DND-41 (cell line): Measurements from ENCODE around the gene TBCK.

Experiments
- ATAC-seq: fragments of 200-7000 bp; cut with Tn5 transposase; 3 replicates; pipeline ENCODE4 v1.9.1; 2021; ENCODE audit warnings: low read depth; ENCODE audit not compliant: insufficient read depth
- DNase-seq: peaks from one replicate; pipeline ENCODE4 v3.0.0-alpha.2; 2020
- H2AFZ ChIP-seq: 2 replicates; pipeline ENCODE4 v1.6.0; 2012; ENCODE audit warnings: low read depth, low read length
- H3K27ac ChIP-seq: 2 replicates; pipeline ENCODE4 v1.5.1; 2012; ENCODE audit warnings: low read length, inconsistent platforms
- H3K27me3 ChIP-seq: fragments of 200-600 bp; sonication (generic); 2 replicates; pipeline ENCODE4 v1.6.0; 2012; ENCODE audit warnings: low read length, mild to moderate bottlenecking, inconsistent platforms; ENCODE audit not compliant: insufficient read depth, poor library complexity
- H3K36me3 ChIP-seq: 2 replicates; pipeline ENCODE4 v1.5.1; 2012; ENCODE audit warnings: low read length, inconsistent platforms; ENCODE audit not compliant: insufficient read depth
- H3K4me1 ChIP-seq: 2 replicates; pipeline ENCODE4 v1.5.1; 2012; ENCODE audit warnings: mild to moderate bottlenecking, low read length; ENCODE audit not compliant: insufficient read depth
- H3K4me2 ChIP-seq: 2 replicates; pipeline ENCODE4 v1.6.0; 2012; ENCODE audit warnings: mild to moderate bottlenecking, moderate library complexity, low read length, inconsistent platforms; ENCODE audit not compliant: insufficient read depth
- H3K4me3 ChIP-seq, 2 experiments: fragments of 200-600 bp in 1 of 2; shearing (Covaris generic) in 1 of 2; 2 replicates each; pipeline ENCODE4 v1.5.1; 2012 to 2016; ENCODE audit warnings: inconsistent platforms in 2 of 2, low read length in 2 of 2, mild to moderate bottlenecking in 2 of 2, low read depth in 1 of 2, moderate library complexity in 1 of 2
- H3K79me2 ChIP-seq: 2 replicates; pipeline ENCODE4 v1.6.0; 2012; ENCODE audit warnings: low read length, inconsistent platforms; ENCODE audit not compliant: insufficient read depth
- H3K9ac ChIP-seq: 2 replicates; pipeline ENCODE4 v1.6.0; 2012; ENCODE audit warnings: low read depth, mild to moderate bottlenecking, inconsistent platforms, low read length, moderate library complexity
- H3K9me3 ChIP-seq: 2 replicates; pipeline ENCODE4 v1.5.1; 2012; ENCODE audit warnings: low read length, moderate library complexity, mild to moderate bottlenecking, inconsistent platforms; ENCODE audit not compliant: insufficient read depth, severe bottlenecking
- H4K20me1 ChIP-seq: 2 replicates; pipeline ENCODE4 v1.6.0; 2012; ENCODE audit warnings: low read length; ENCODE audit not compliant: insufficient read depth
- EZH2 ChIP-seq: IDR thresholded peaks from 3 replicates; pipeline ENCODE4 v1.6.1; 2012; ENCODE audit warnings: borderline replicate concordance, low read depth, mild to moderate bottlenecking, moderate library complexity, low read length, inconsistent platforms; ENCODE audit not compliant: severe bottlenecking
- TF ChIP-seq, protein P1 (sequence below): IDR thresholded peaks from 2 replicates; pipeline ENCODE4 v1.5.1; 2012; ENCODE audit warnings: borderline replicate concordance, low read length, moderate library complexity, mild to moderate bottlenecking; ENCODE audit not compliant: poor library complexity, severe bottlenecking; ENCODE audit errors: extremely low read depth

TBCK gene

GRCh38 chr4:106083065-106083464 is 232.9 kb downstream of the TBCK start:
- ATAC-seq = no peak
- no peaks in the 10 kb centered on the region for H3K9me3 ChIP-seq
- no peak overlapping the region for H2AFZ ChIP-seq
- no peaks in the 10 kb centered on the region for H3K27me3 ChIP-seq
- no peak overlapping the region for H3K27ac ChIP-seq
- H3K79me2 ChIP-seq = no peaks in the 10 kb centered on the region
- DNase-seq = no peak
- H3K4me2 ChIP-seq = no peak overlapping the region
- H3K9ac ChIP-seq = no peak overlapping the region
- no peaks in the 10 kb centered on the region for H4K20me1 ChIP-seq
- H3K36me3 ChIP-seq = no peaks in the 10 kb centered on the region
- H3K4me3 ChIP-seq = no peak overlapping the region
- TF ChIP-seq, protein P1, sequence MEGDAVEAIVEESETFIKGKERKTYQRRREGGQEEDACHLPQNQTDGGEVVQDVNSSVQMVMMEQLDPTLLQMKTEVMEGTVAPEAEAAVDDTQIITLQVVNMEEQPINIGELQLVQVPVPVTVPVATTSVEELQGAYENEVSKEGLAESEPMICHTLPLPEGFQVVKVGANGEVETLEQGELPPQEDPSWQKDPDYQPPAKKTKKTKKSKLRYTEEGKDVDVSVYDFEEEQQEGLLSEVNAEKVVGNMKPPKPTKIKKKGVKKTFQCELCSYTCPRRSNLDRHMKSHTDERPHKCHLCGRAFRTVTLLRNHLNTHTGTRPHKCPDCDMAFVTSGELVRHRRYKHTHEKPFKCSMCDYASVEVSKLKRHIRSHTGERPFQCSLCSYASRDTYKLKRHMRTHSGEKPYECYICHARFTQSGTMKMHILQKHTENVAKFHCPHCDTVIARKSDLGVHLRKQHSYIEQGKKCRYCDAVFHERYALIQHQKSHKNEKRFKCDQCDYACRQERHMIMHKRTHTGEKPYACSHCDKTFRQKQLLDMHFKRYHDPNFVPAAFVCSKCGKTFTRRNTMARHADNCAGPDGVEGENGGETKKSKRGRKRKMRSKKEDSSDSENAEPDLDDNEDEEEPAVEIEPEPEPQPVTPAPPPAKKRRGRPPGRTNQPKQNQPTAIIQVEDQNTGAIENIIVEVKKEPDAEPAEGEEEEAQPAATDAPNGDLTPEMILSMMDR = no peak
- no peak for TF ChIP-seq EZH2
- no peaks in the 10 kb centered on the region for H3K4me1 ChIP-seq

DNA sequence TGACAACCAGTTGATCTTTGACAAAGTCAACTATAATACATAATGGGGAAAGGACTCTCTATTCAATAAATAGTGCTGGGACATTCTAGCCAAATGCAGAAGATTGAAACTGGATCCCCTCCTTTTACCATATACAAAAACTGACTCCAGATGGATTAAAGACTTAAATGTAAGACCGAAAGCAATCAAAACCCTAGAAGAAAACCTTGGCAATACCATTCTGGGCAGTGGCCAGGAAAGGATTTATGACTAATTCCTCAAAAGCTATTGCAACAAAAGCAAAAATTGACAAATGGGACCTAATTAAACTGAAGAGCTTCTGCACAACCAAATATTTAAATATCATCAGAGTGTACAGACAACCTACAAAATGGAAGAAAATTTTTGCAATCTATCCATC is 235.6 kb downstream of the TBCK start:
- Histone ChIP-seq H3K27me3 (no peaks in the 10 kb centered on the region), H2AFZ (no peak overlapping the region), H3K9me3 (no peaks in the 10 kb centered on the region), H4K20me1 (no peaks in the 10 kb centered on the region), H3K27ac (no peak overlapping the region), H3K4me1 (no peaks in the 10 kb centered on the region), H3K4me3 (no peak overlapping the region), H3K79me2 (no peaks in the 10 kb centered on the region), H3K4me2 (no peak overlapping the region), H3K9ac (no peak overlapping the region), H3K36me3 (no peaks in the 10 kb centered on the region)
- no peak for ATAC-seq
- no peak for DNase-seq
- TF ChIP-seq, protein P1 = no peak
- TF ChIP-seq EZH2 = no peak

DNA sequence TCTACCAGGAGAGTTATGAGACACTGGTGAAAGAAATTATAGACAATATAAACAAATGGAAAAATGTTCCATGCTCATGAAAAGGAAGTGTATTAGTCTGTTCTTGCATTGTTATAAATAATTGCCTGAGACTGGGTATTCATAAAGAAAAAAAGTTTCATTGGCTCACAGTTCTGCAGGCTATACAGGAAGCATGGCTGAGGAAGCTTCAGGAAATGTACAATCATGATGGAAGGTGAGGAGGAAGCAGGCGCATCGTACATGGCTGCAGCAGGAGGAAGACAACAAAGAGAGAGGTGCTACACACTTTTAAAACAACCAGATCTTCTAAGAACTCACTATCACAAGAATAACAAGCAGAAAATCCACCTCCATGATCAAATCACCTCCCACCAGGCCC is 236.4 kb downstream of the TBCK start:
- Histone ChIP-seq H4K20me1 (no peaks in the 10 kb centered on the region), H3K27me3 (no peaks in the 10 kb centered on the region), H3K4me2 (no peak overlapping the region), H3K4me1 (no peaks in the 10 kb centered on the region), H2AFZ (no peak overlapping the region), H3K4me3 (no peak overlapping the region), H3K9ac (no peak overlapping the region), H3K9me3 (no peaks in the 10 kb centered on the region), H3K36me3 (no peaks in the 10 kb centered on the region), H3K79me2 (no peaks in the 10 kb centered on the region), H3K27ac (no peak overlapping the region)
- TF ChIP-seq, protein P1 = no peak
- no peak for TF ChIP-seq EZH2
- ATAC-seq (no peak), DNase-seq (no peak)

DNA sequence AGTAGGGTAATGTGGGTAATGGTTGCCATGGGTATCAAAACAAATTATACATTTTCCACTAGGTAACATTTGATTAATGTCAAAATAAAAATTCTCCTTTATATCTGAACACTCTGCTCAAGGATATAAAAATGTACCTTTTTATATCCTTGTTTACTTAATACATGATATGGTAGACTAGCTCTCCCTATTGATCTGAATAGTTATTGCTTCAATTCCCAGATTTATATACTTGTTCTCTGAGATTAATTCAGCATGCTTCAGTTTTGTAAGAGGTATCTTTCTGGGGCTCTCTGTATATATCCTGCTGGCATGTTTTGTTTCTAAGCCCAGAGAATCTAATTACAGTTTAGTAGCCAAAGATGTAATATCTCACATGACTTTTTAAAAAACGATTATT is 251.0 kb downstream of the TBCK start:
- Histone ChIP-seq H4K20me1 (no peaks in the 10 kb centered on the region), H3K36me3 (no peaks in the 10 kb centered on the region), H3K9me3 (no peaks in the 10 kb centered on the region), H3K9ac (no peak overlapping the region), H3K4me2 (no peak overlapping the region), H3K79me2 (no peaks in the 10 kb centered on the region), H3K4me1 (no peaks in the 10 kb centered on the region), H3K27me3 (no peaks in the 10 kb centered on the region), H3K27ac (no peak overlapping the region), H2AFZ (no peak overlapping the region), H3K4me3 (no peak overlapping the region)
- ATAC-seq (no peak), DNase-seq (no peak)
- TF ChIP-seq, protein P1 = no peak
- TF ChIP-seq EZH2 = no peak
